GM19324 (cell line): Measurements from ENCODE around the gene GLG1.
"Not testable (repeated sequence)": the region's sequence is repeated elsewhere in the genome, so short reads cannot be mapped to it uniquely, and the experiment has no call there.

Source experiments
- ATAC-seq: cut with Tn5 transposase; IDR thresholded peaks from one replicate; pipeline ENCODE4 v1.9.1; 2021; ENCODE audit warnings: mild to moderate bottlenecking, moderate library complexity; ENCODE audit not compliant: unreplicated experiment, low FRiP score

GLG1 gene

GRCh38 chr16:74451951-74452758 lies 154.8 kb downstream of the GLG1 start:
- ATAC-seq = no peak

- no peak for ATAC-seq
Observed at GRCh38 chr16:74450967-74451760, 155.8 kb downstream of the GLG1 start.

- ATAC-seq = no peak
Observed at GRCh38 chr16:74450236-74450635, 156.7 kb downstream of the GLG1 start.

GRCh38 chr16:74449470-74449869 lies 157.4 kb downstream of the GLG1 start:
- no peak for ATAC-seq

- no peak for ATAC-seq
Observed at GRCh38 chr16:74448990-74449389, 157.9 kb downstream of the GLG1 start.

GRCh38 chr16:74447578-74447977 lies 159.3 kb downstream of the GLG1 start:
- no peak for ATAC-seq

GRCh38 chr16:74446866-74447265 lies 160.0 kb downstream of the GLG1 start:
- no peak for ATAC-seq

GRCh38 chr16:74443624-74444346 lies 163.1 kb downstream of the GLG1 start:
- not testable (repeated sequence) for ATAC-seq

GRCh38 chr16:74439685-74440084 lies 167.2 kb downstream of the GLG1 start:
- no peak for ATAC-seq

GRCh38 chr16:74438492-74438979 lies 168.4 kb downstream of the GLG1 start:
- ATAC-seq = no peak

- no peak for ATAC-seq
Observed at GRCh38 chr16:74431516-74431915, 175.4 kb downstream of the GLG1 start.

GRCh38 chr16:74430036-74430712 lies 176.7 kb downstream of the GLG1 start:
- ATAC-seq = not testable (repeated sequence)

GRCh38 chr16:74428493-74428892 lies 178.4 kb downstream of the GLG1 start:
- ATAC-seq = not testable (repeated sequence)

- ATAC-seq = not testable (repeated sequence)
Observed at GRCh38 chr16:74425751-74426150, 181.2 kb downstream of the GLG1 start.

GRCh38 chr16:74423721-74424120 lies 183.2 kb downstream of the GLG1 start:
- ATAC-seq = not testable (repeated sequence)

GRCh38 chr16:74422086-74422485 lies 184.8 kb downstream of the GLG1 start:
- ATAC-seq = not testable (repeated sequence)

- not testable (repeated sequence) for ATAC-seq
Observed at GRCh38 chr16:74421482-74421785, 185.5 kb downstream of the GLG1 start.

- not testable (repeated sequence) for ATAC-seq
Observed at GRCh38 chr16:74420612-74421481, 186.1 kb downstream of the GLG1 start, which contains the start of gene CLEC18B. TSS of gene CLEC18B (minus strand) at chr16:74421478. CDS start at chr16:74421270, 208 bp downstream.

- ATAC-seq = not testable (repeated sequence)
Observed at GRCh38 chr16:74419811-74420210, 187.1 kb downstream of the GLG1 start.
